Lung (tissue), 12 donors: ENCODE results near the gene TET1. TPM values are rescaled to one million over a fixed set of nuclear protein-coding genes. Genes with fewer than 3 reads are reported as not detected.

ENCODE experiments used
- ATAC-seq: fragments of 200-7000 bp; cut with Tn5 transposase; one replicate; pipeline ENCODE4 v1.9.1; 2020; ENCODE audit warnings: moderate number of reproducible peaks; ENCODE audit not compliant: insufficient read depth, low FRiP score
- DNase-seq, 3 donors: peaks; one replicate each; pipeline ENCODE4 v3.0.0-alpha.2; 2013 to 2017
- H3K27ac ChIP-seq, 2 donors: one replicate each; pipeline ENCODE4 v1.5.1; 2013; ENCODE audit warnings: mild to moderate bottlenecking in 2 of 2, moderate library complexity in 2 of 2, control low read depth in 1 of 2, inconsistent platforms in 1 of 2, low read depth in 1 of 2, low read length in 1 of 2
- H3K27me3 ChIP-seq, 3 donors: one replicate each; pipeline ENCODE4 v1.5.1; 2013; ENCODE audit warnings: low read length in 2 of 3; ENCODE audit not compliant: control insufficient read depth in 3 of 3, insufficient read depth in 3 of 3
- H3K36me3 ChIP-seq, 4 donors: one replicate each; pipeline ENCODE4 v1.5.1; 2013; ENCODE audit warnings: low read length in 4 of 4, mild to moderate bottlenecking in 1 of 4, moderate library complexity in 1 of 4; ENCODE audit not compliant: control insufficient read depth in 4 of 4, insufficient read depth in 4 of 4
- H3K4me1 ChIP-seq, 5 donors: one replicate each; pipeline ENCODE4 v1.5.1; 2013; ENCODE audit warnings: low read length in 5 of 5, mild to moderate bottlenecking in 2 of 5, moderate library complexity in 1 of 5; ENCODE audit not compliant: control insufficient read depth in 5 of 5, insufficient read depth in 5 of 5
- H3K4me3 ChIP-seq: one replicate; pipeline ENCODE4 v1.5.1; 2013; ENCODE audit warnings: mild to moderate bottlenecking, control low read depth, moderate library complexity
- H3K9ac ChIP-seq, 2 donors: one replicate each; pipeline ENCODE4 v1.5.1; 2013; ENCODE audit warnings: low read length in 2 of 2, control low read depth in 1 of 2; ENCODE audit not compliant: insufficient read depth in 1 of 2
- H3K9me3 ChIP-seq, 4 donors: one replicate each; pipeline ENCODE4 v1.5.1; 2013; ENCODE audit warnings: low read length in 3 of 4, mild to moderate bottlenecking in 1 of 4, moderate library complexity in 1 of 4; ENCODE audit not compliant: control insufficient read depth in 4 of 4, insufficient read depth in 3 of 4
- CTCF ChIP-seq: IDR thresholded peaks from 2 replicates; pipeline ENCODE4 v1.5.1; 2012; ENCODE audit warnings: mild to moderate bottlenecking; ENCODE audit errors: control extremely low read depth, extremely low read depth
- WGBS, 2 donors: extraction: QIAGEN DNeasy Blood & Tissue Kit; methylation state at CpG; one replicate each; pipeline ENCODE4 v1.1.7; 2013; 5-methylcytosine and 5-hydroxymethylcytosine counted together
- polyA plus RNA-seq, 2 donors: library from polyadenylated mRNA; stranded (reverse); fragments of 200-250 nt; gene quantifications; one replicate each; pipeline ENCODE4 v1.2.1, GENCODE V29; 2013
- total RNA-seq, 2 donors: library from RNA; depleted of rRNA in 1 of 2; stranded (reverse); fragments of >200 nt in 1 of 2; gene quantifications; one replicate each; pipeline ENCODE4 v1.2.1, GENCODE V29; 2014 to 2021
- donor health status: control.
- donor health status: control.
- donor health status: Bipolar disorder and iron deficiency.
- donor health status: healthy.
- donor health status: DM: yes; HTN: yes; CAD: no.

TET1 gene
- total and polyA plus RNA-seq, 4 donors: 0.06 to 23.5 (median 0.73) TPM

- Histone ChIP-seq H3K36me3 (peaks cover 0 to 27% (median 5%) of the 10 kb centered on the region in 4 donors), H3K27ac (no peak overlapping the region), H3K9me3 (no peaks in the 10 kb centered on the region), H3K4me1 (no peaks in the 10 kb centered on the region), H3K4me3 (no peak overlapping the region), H3K9ac (no peak overlapping the region), H3K27me3 (no peaks in the 10 kb centered on the region)
- WGBS, 2 donors: 95 to 98% methylated on average over 4 of the region's 4 CpGs
- TF ChIP-seq CTCF: no peak
- ATAC-seq (no peak), DNase-seq (peak in 1 of 3 donors; percentile 2)
Measured at GRCh38 chr10:68668972-68669371, 108.8 kb downstream of the TET1 start.

- no peaks in the 10 kb centered on the region for H3K27me3 ChIP-seq
- H3K4me1 ChIP-seq: no peaks in the 10 kb centered on the region
- no peak for TF ChIP-seq CTCF
- H3K4me3 ChIP-seq: no peak overlapping the region
- H3K36me3 ChIP-seq: peaks cover 4 to 23% (median 19%) of the 10 kb centered on the region in 4 donors
- H3K9ac ChIP-seq: no peak overlapping the region
- no peaks in the 10 kb centered on the region for H3K9me3 ChIP-seq
- ATAC-seq (no peak), DNase-seq (no peak)
- WGBS, 2 donors: 93 to 94% methylated on average over 3 of the region's 3 CpGs
- H3K27ac ChIP-seq: no peak overlapping the region
Measured at GRCh38 chr10:68684413-68684812, 124.3 kb downstream of the TET1 start.

- ATAC-seq (no peak), DNase-seq (no peak)
- no peaks in the 10 kb centered on the region for H3K9me3 ChIP-seq
- 96 to 98% methylated on average over 1 of the region's 1 CpG for WGBS, 2 donors
- no peak overlapping the region for H3K4me3 ChIP-seq
- no peak overlapping the region for H3K27ac ChIP-seq
- TF ChIP-seq CTCF: no peak
- no peaks in the 10 kb centered on the region for H3K27me3 ChIP-seq
- H3K4me1 ChIP-seq: peaks cover 0 to 27% (median 0%) of the 10 kb centered on the region in 5 donors
- no peak overlapping the region for H3K9ac ChIP-seq
- peaks cover 4 to 7% (median 6%) of the 10 kb centered on the region in 4 donors for H3K36me3 ChIP-seq
Measured at GRCh38 chr10:68696018-68696417, 135.9 kb downstream of the TET1 start.

- DNase-seq: peak in 2 of 3 donors; percentile 75 to 81
Measured at GRCh38 chr10:68697106-68697505, 137.0 kb downstream of the TET1 start.

More at GRCh38 chr10:68697106-68697505, 137.0 kb downstream of the TET1 start:
- Histone ChIP-seq H3K27me3 (no peaks in the 10 kb centered on the region), H3K4me1 (peaks cover 0 to 28% (median 0%) of the 10 kb centered on the region in 5 donors), H3K36me3 (peaks cover 0 to 3% (median 0%) of the 10 kb centered on the region in 4 donors), H3K9ac (no peak overlapping the region), H3K27ac (no peak overlapping the region), H3K4me3 (no peak overlapping the region), H3K9me3 (no peaks in the 10 kb centered on the region)
- no peak for TF ChIP-seq CTCF
- no peak for ATAC-seq
- 96 to 100% methylated on average over 1 of the region's 1 CpG for WGBS, 2 donors
